NOMO-1 treated with dmso at 0.1 percent for 144 hours (cell line): ENCODE results near the gene PCBD1.

Source experiments
- DNase-seq: peaks from one replicate; lab custom pipeline; 2025; ENCODE audit not compliant: unreplicated experiment; lab: John Stamatoyannopoulos, UW

The PCBD1 gene

GRCh38 chr10:70918851-70919530, 30.6 kb upstream of the PCBD1 start:
- no peak for DNase-seq

GRCh38 chr10:70917635-70918034, 29.3 kb upstream of the PCBD1 start:
- no peak for DNase-seq

GRCh38 chr10:70917226-70917625, 28.9 kb upstream of the PCBD1 start:
- DNase-seq: no peak

GRCh38 chr10:70916241-70916640, 27.9 kb upstream of the PCBD1 start:
- DNase-seq: no peak

GRCh38 chr10:70915806-70916205, 27.4 kb upstream of the PCBD1 start:
- no peak for DNase-seq

- DNase-seq: no peak
Measured at GRCh38 chr10:70915206-70915605, 26.8 kb upstream of the PCBD1 start.

GRCh38 chr10:70914316-70914864, 26.0 kb upstream of the PCBD1 start:
- no peak for DNase-seq

- DNase-seq: no peak
Measured at GRCh38 chr10:70913893-70914240, 25.5 kb upstream of the PCBD1 start.

GRCh38 chr10:70913191-70913892, 25.0 kb upstream of the PCBD1 start:
- DNase-seq: no peak

- DNase-seq: no peak
Measured at GRCh38 chr10:70912556-70912955, 24.2 kb upstream of the PCBD1 start.

- no peak for DNase-seq
Measured at GRCh38 chr10:70911386-70911785, 23.0 kb upstream of the PCBD1 start.

- DNase-seq: no peak
Measured at GRCh38 chr10:70910486-70911341, 22.3 kb upstream of the PCBD1 start.

GRCh38 chr10:70909326-70909935, 21.1 kb upstream of the PCBD1 start:
- DNase-seq: no peak

- DNase-seq: no peak
Measured at GRCh38 chr10:70908406-70909296, 20.3 kb upstream of the PCBD1 start.

GRCh38 chr10:70907637-70908405, 19.5 kb upstream of the PCBD1 start:
- no peak for DNase-seq

GRCh38 chr10:70906953-70907636, 18.7 kb upstream of the PCBD1 start:
- no peak for DNase-seq

GRCh38 chr10:70906031-70906783, 17.8 kb upstream of the PCBD1 start:
- no peak for DNase-seq
